ENCODE data around the gene GPBAR1. TPM values are rescaled to one million over a fixed set of nuclear protein-coding genes. Genes with fewer than 3 reads are reported as not detected.

The GPBAR1 gene
- total RNA-seq, 4 donors from 2014 or later = 0.26 to 1.3 (median 0.31) TPM; not detected in 1

DNA sequence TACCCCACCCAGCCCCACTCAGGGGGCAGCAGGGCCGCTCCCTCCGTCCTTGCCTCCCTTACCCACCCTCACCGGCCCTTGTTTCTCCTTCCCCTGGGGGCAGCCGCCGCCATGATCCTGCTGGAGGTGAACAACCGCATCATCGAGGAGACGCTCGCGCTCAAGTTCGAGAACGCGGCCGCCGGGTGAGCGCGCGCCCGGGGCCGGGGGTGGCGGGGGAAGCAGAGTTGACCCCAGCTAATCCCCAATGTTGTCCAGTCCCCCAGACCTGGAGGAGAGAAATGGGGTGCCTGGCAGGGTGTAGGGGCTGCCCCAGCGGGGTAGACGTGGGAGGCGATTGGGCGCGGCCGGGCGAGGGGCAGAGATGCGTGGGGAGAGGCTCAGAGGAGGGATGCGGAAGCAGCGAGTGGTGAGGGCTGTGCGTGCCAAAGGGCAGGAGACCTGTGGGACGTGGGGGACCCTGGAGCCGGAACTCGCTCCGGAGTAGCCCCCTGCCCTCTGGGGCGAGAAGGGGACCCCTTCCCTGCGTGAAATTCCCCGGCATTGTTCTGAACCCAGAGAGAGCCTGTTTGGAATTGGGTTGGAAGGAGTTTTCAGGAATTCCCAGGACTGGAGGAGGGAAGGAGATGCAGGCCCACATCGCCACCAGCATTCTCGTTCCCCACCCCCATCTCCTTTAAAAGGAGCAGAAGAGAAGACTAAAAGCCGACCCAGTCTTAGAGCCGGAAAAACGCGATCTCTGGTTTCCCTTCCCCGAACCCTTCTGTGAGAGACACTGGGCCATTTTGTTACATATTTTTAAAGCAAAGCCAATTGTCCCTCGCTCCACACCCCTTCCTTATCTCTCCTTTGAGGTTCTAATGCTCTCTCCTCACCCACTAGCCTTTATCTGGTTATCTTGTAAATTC lies 43.2 kb upstream of the GPBAR1 start:
- DNase-seq = peak; percentile 14
- TF ChIP-seq, protein P1, sequence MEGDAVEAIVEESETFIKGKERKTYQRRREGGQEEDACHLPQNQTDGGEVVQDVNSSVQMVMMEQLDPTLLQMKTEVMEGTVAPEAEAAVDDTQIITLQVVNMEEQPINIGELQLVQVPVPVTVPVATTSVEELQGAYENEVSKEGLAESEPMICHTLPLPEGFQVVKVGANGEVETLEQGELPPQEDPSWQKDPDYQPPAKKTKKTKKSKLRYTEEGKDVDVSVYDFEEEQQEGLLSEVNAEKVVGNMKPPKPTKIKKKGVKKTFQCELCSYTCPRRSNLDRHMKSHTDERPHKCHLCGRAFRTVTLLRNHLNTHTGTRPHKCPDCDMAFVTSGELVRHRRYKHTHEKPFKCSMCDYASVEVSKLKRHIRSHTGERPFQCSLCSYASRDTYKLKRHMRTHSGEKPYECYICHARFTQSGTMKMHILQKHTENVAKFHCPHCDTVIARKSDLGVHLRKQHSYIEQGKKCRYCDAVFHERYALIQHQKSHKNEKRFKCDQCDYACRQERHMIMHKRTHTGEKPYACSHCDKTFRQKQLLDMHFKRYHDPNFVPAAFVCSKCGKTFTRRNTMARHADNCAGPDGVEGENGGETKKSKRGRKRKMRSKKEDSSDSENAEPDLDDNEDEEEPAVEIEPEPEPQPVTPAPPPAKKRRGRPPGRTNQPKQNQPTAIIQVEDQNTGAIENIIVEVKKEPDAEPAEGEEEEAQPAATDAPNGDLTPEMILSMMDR (IDR thresholded peaks at IDR 0.05) = no peak
- peak in 1 of 4 donors; percentile 20 for TF ChIP-seq POLR2A (IDR thresholded peaks at IDR 0.05)
- H3K4me3 ChIP-seq = peak overlapping the region; percentile 86 to 100 (median 95)
- intact Hi-C loops (cut with DNase I) = no loop called here
- H3K36me3 ChIP-seq = peaks cover 0 to 17% (median 0%) of the 10 kb centered on the region in 3 donors
- peak overlapping the region; percentile 98 to 100 (median 100) for H3K27ac ChIP-seq
- peaks cover 25 to 56% (median 47%) of the 10 kb centered on the region in 3 donors for H3K4me1 ChIP-seq
- no peaks in the 10 kb centered on the region for H3K27me3 ChIP-seq
- 1 to 2% methylated on average over 17 to 23 of the region's 47 CpGs for WGBS, 2 donors
- no peaks in the 10 kb centered on the region for H3K9me3 ChIP-seq

GRCh38 chr2:218218268-218219185 lies 42.3 kb upstream of the GPBAR1 start:
- no peaks in the 10 kb centered on the region for H3K9me3 ChIP-seq
- peak overlapping the region; percentile 86 to 100 (median 95) for H3K4me3 ChIP-seq
- H3K36me3 ChIP-seq = peaks cover 0 to 19% (median 0%) of the 10 kb centered on the region in 3 donors
- H3K27me3 ChIP-seq = no peaks in the 10 kb centered on the region
- peaks cover 34 to 65% (median 56%) of the 10 kb centered on the region in 3 donors for H3K4me1 ChIP-seq
- no peak for DNase-seq
- intact Hi-C loops (cut with DNase I) = no loop called here
- 6% methylated on average over 4 of the region's 4 CpGs for WGBS, 2 donors
- TF ChIP-seq POLR2A (IDR thresholded peaks at IDR 0.05) = no peak
- TF ChIP-seq, protein P1 (IDR thresholded peaks at IDR 0.05) = peak in 1 of 6 experiments; percentile 8
- H3K27ac ChIP-seq = peak overlapping the region; percentile 98 to 100 (median 100)

GRCh38 chr2:218219934-218220333 lies 40.9 kb upstream of the GPBAR1 start:
- intact Hi-C loops (cut with DNase I) = no loop called here
- peak overlapping the region; percentile 30 to 100 (median 100) for H3K27ac ChIP-seq
- 30 to 39% methylated on average over 2 of the region's 2 CpGs for WGBS, 2 donors
- no peaks in the 10 kb centered on the region for H3K27me3 ChIP-seq
- no peak for DNase-seq
- peaks cover 0 to 33% (median 5%) of the 10 kb centered on the region in 3 donors for H3K36me3 ChIP-seq
- peaks cover 36 to 79% (median 68%) of the 10 kb centered on the region in 3 donors for H3K4me1 ChIP-seq
- no peaks in the 10 kb centered on the region for H3K9me3 ChIP-seq
- TF ChIP-seq, protein P1 (IDR thresholded peaks at IDR 0.05) = no peak
- no peak for TF ChIP-seq POLR2A (IDR thresholded peaks at IDR 0.05)
- peak overlapping the region in 3 of 4 donors; percentile 86 to 100 (median 100) for H3K4me3 ChIP-seq

DNA sequence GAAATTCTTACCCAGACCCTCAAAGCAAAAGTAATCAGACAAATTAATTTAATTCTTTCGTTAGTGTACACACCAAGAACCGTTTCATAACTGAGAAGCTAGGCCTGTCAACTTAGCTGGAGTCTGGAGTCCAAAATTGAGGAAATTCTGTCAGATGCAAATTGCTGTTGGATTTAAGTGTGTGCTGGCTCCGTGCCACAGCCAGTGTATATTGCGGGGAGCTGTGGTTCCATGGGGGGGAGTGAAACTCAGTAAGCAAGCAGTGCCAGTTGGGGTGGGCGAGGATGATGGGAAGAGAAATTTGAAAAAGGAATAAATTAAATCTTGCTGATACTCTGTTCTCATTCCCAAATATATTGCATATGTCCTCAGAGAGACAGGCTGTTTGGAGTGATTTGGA lies 39.8 kb upstream of the GPBAR1 start:
- Histone ChIP-seq H3K4me1 (peaks cover 36 to 88% (median 68%) of the 10 kb centered on the region in 3 donors), H3K27ac (peak overlapping the region in 3 of 4 donors; percentile 25 to 100 (median 99))
- intact Hi-C loops (cut with DNase I) = no loop called here

GRCh38 chr2:218223046-218223445 lies 37.8 kb upstream of the GPBAR1 start:
- Histone ChIP-seq H3K36me3 (peaks cover 0 to 65% (median 24%) of the 10 kb centered on the region in 3 donors), H3K9me3 (no peaks in the 10 kb centered on the region), H3K27me3 (no peaks in the 10 kb centered on the region), H3K4me3 (no peak overlapping the region), H3K27ac (peak overlapping the region in 3 of 4 donors; percentile 31 to 100 (median 57)), H3K4me1 (peaks cover 31 to 96% (median 72%) of the 10 kb centered on the region in 3 donors)
- WGBS, 2 donors = 26 to 44% methylated on average over 5 of the region's 5 CpGs
- intact Hi-C loops (cut with DNase I) = no loop called here
- DNase-seq = no peak
- no peak for TF ChIP-seq POLR2A (IDR thresholded peaks at IDR 0.05)
- TF ChIP-seq, protein P1 (IDR thresholded peaks at IDR 0.05) = no peak

More for the DNA sequence above, 39.8 kb upstream of the GPBAR1 start:
- 27 to 34% methylated on average over 5 of the region's 5 CpGs for WGBS, 2 donors
- DNase-seq = no peak
- no peaks in the 10 kb centered on the region for H3K27me3 ChIP-seq
- H3K9me3 ChIP-seq = no peaks in the 10 kb centered on the region
- no peak overlapping the region for H3K4me3 ChIP-seq
- TF ChIP-seq POLR2A (IDR thresholded peaks at IDR 0.05) = no peak
- H3K36me3 ChIP-seq = peaks cover 0 to 44% (median 8%) of the 10 kb centered on the region in 3 donors

Data from esophagus squamous epithelium (tissue), 5 donors.